Measurements from ENCODE around the gene CAPZA2. TPM values are rescaled to one million over a fixed set of nuclear protein-coding genes. Genes with fewer than 3 reads are reported as not detected.

Gene CAPZA2
- polyA plus RNA-seq, 3 donors = 67.0 to 807 (median 672) TPM

GRCh38 chr7:116924741-116925140, 62.4 kb downstream of the CAPZA2 start:
- DNase-seq = no peak
- Histone ChIP-seq H3K79me2 (ENCODE audit: insufficient read depth, low read length) (no peaks in the 10 kb centered on the region), H3K36me3 (replicated peaks in 1 of 2; ENCODE audit: control insufficient read depth in 1 of 2, insufficient read depth in 2 of 2, low read length in 2 of 2) (peaks cover 0 to 8% of the 10 kb centered on the region in 2 donors), H4K20me1 (ENCODE audit: insufficient read depth, low read length) (peaks cover 33% of the 10 kb centered on the region), H3K9ac (ENCODE audit: insufficient read depth, low read length, poor library complexity, severe bottlenecking) (no peak overlapping the region), H3K4me1 (ENCODE audit: control insufficient read depth in 1 of 2, insufficient read depth in 2 of 2, low read length in 2 of 2) (no peaks in the 10 kb centered on the region), H3K4me2 (replicated peaks; ENCODE audit: extremely low read depth, low read length, poor library complexity, severe bottlenecking) (no peak overlapping the region), H3K27ac (ENCODE audit: low read depth in 1 of 2, low read length in 2 of 2) (no peak overlapping the region), H3K9me3 (replicated peaks in 1 of 2; ENCODE audit: control insufficient read depth in 1 of 2, insufficient read depth in 1 of 2, low read length in 2 of 2) (no peaks in the 10 kb centered on the region), H3K27me3 (ENCODE audit: control insufficient read depth in 2 of 2, insufficient read depth in 2 of 2, low read length in 2 of 2) (no peaks in the 10 kb centered on the region), H3K4me3 (replicated peaks in 1 of 3; ENCODE audit: low read depth in 2 of 3, low read length in 3 of 3) (no peak overlapping the region), H2AFZ (ENCODE audit: insufficient read depth, low read depth, low read length, poor library complexity, severe bottlenecking) (no peak overlapping the region)
- Mint-ChIP-seq H3K27ac (no peak overlapping the region), H3K9me3 (no peaks in the 10 kb centered on the region), H3K36me3 (peaks cover 11 to 14% of the 10 kb centered on the region in 2 donors), H3K4me1 (peaks cover 5% of the 10 kb centered on the region), H3K4me3 (no peak overlapping the region), H3K27me3 (ENCODE audit: low read depth in 3 of 3) (peaks cover 0 to 5% (median 2%) of the 10 kb centered on the region in 3 donors)
- TF ChIP-seq, protein P1, sequence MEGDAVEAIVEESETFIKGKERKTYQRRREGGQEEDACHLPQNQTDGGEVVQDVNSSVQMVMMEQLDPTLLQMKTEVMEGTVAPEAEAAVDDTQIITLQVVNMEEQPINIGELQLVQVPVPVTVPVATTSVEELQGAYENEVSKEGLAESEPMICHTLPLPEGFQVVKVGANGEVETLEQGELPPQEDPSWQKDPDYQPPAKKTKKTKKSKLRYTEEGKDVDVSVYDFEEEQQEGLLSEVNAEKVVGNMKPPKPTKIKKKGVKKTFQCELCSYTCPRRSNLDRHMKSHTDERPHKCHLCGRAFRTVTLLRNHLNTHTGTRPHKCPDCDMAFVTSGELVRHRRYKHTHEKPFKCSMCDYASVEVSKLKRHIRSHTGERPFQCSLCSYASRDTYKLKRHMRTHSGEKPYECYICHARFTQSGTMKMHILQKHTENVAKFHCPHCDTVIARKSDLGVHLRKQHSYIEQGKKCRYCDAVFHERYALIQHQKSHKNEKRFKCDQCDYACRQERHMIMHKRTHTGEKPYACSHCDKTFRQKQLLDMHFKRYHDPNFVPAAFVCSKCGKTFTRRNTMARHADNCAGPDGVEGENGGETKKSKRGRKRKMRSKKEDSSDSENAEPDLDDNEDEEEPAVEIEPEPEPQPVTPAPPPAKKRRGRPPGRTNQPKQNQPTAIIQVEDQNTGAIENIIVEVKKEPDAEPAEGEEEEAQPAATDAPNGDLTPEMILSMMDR (IDR thresholded peaks at IDR 0.05) = no peak
- no CpG with 5 or more reads among the region's 5 CpGs for WGBS (ENCODE audit: insufficient coverage)
- intact Hi-C loops (cut with micrococcal nuclease) = loop anchor here in 1 of 2 donors (5.0 kb wide), 1 partner anchor 203 kb away; no protein-coding TSS in a partner anchor

DNA sequence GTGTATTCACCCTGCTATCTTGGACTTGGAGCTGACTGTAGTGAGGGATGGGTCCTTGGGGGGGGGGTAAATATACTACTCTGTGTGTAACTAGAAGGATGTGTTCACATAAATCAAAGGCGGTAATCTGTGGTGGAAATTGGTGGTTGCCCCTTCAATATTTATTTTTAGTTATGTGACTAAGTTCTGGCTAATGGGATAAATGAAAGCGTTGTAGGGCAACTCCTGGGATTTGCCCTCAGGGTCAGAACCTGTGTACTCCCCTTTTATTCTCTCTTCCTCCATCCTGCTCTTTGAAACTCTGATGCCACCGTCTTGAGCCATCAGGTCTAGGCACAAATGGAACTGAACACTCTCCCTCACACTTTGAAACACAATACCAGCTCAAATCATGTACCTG, 66.6 kb downstream of the CAPZA2 start:
- no peak overlapping the region for H3K4me3 ChIP-seq (replicated peaks in 1 of 3; ENCODE audit: low read depth in 2 of 3, low read length in 3 of 3)
- no peaks in the 10 kb centered on the region for H3K27me3 ChIP-seq (ENCODE audit: control insufficient read depth in 2 of 2, insufficient read depth in 2 of 2, low read length in 2 of 2)
- H4K20me1 ChIP-seq (ENCODE audit: insufficient read depth, low read length) = no peaks in the 10 kb centered on the region
- 82% methylated on average over 1 of the region's 3 CpGs for WGBS (ENCODE audit: insufficient coverage)
- intact Hi-C loops (cut with micrococcal nuclease) = loop anchor here in 1 of 2 donors (5.0 kb wide), 1 partner anchor 198 kb away; no protein-coding TSS in a partner anchor
- no peaks in the 10 kb centered on the region for H3K36me3 ChIP-seq (replicated peaks in 1 of 2; ENCODE audit: control insufficient read depth in 1 of 2, insufficient read depth in 2 of 2, low read length in 2 of 2)
- H3K36me3 Mint-ChIP-seq = no peaks in the 10 kb centered on the region
- no peak overlapping the region for H3K27ac ChIP-seq (ENCODE audit: low read depth in 1 of 2, low read length in 2 of 2)
- H3K27ac Mint-ChIP-seq = no peak overlapping the region
- peaks cover 9% of the 10 kb centered on the region for H3K4me1 Mint-ChIP-seq
- H3K27me3 Mint-ChIP-seq (ENCODE audit: low read depth in 3 of 3) = peaks cover 0 to 8% (median 2%) of the 10 kb centered on the region in 3 donors
- no peak overlapping the region for H3K9ac ChIP-seq (ENCODE audit: insufficient read depth, low read length, poor library complexity, severe bottlenecking)
- H3K4me3 Mint-ChIP-seq = no peak overlapping the region
- H3K9me3 ChIP-seq (replicated peaks in 1 of 2; ENCODE audit: control insufficient read depth in 1 of 2, insufficient read depth in 1 of 2, low read length in 2 of 2) = no peaks in the 10 kb centered on the region
- H2AFZ ChIP-seq (ENCODE audit: insufficient read depth, low read depth, low read length, poor library complexity, severe bottlenecking) = no peak overlapping the region
- H3K9me3 Mint-ChIP-seq = no peaks in the 10 kb centered on the region
- H3K79me2 ChIP-seq (ENCODE audit: insufficient read depth, low read length) = no peaks in the 10 kb centered on the region
- no peak overlapping the region for H3K4me2 ChIP-seq (replicated peaks; ENCODE audit: extremely low read depth, low read length, poor library complexity, severe bottlenecking)
- DNase-seq = no peak
- TF ChIP-seq, protein P1 (IDR thresholded peaks at IDR 0.05) = no peak
- no peaks in the 10 kb centered on the region for H3K4me1 ChIP-seq (ENCODE audit: control insufficient read depth in 1 of 2, insufficient read depth in 2 of 2, low read length in 2 of 2)
